Measurements from ENCODE around the gene FBXO42. TPM values are rescaled to one million over a fixed set of nuclear protein-coding genes. Genes with fewer than 3 reads are reported as not detected.

Gene FBXO42
- total and polyA plus RNA-seq, 7 experiments from 2014 or later: 17.9 to 26.7 (median 24.6) TPM

DNA sequence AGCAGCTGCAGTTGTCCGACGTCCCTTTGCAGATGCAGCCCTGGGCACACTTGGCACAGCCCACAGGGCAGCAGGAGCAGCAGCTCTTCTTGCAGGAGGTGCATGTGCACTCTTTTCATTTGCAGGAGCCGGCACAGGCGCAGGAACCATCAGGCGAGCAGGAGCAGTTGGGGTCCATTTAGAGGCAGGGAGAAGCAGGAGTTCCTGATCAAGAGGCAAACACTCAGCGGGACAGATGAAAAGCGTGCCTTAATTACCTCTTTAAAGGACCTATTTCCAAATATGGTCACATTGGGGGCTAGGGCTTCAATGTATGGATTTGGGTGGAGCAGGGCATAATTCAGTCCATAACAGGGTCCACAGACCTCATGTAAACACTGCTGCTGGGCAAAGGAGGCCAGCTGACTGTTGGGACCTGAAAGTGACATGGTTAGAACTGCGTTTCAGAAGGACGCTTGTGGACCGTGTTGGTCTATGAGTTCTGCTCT is 111.0 kb downstream of the FBXO42 start:
- ChIA-PET CTCF (interaction anchor here (0.5 to 0.7 kb wide), 2 partner anchors 93 to 319 kb away, joined by 3 to 4 read pairs; no protein-coding TSS in a partner anchor), POLR2A (interaction anchor here (0.6 kb wide), 1 partner anchor 95 kb away, joined by 4 read pairs; no protein-coding TSS in a partner anchor)
- no peak overlapping the region for H3K27ac ChIP-seq (ENCODE audit: low read depth, low read length)
- no peaks in the 10 kb centered on the region for H3K9me3 ChIP-seq (ENCODE audit: control insufficient read depth in 2 of 3, low read length in 3 of 3)
- DNase-seq (no peak), ATAC-seq (no peak)
- Mint-ChIP-seq H3K9me3 (peaks cover 0 to under 1% (median 0%) of the 10 kb centered on the region in 11 donors), H3K4me3 (no peak overlapping the region), H3K27ac (peak overlapping the region in 1 of 9 donors; percentile 8), H3K27me3 (no peaks in the 10 kb centered on the region), H3K4me1 (peaks cover 0 to 24% (median 19%) of the 10 kb centered on the region in 7 donors), H3K36me3 (no peaks in the 10 kb centered on the region)
- no peaks in the 10 kb centered on the region for H3K36me3 ChIP-seq (ENCODE audit: control insufficient read depth in 2 of 3, insufficient read depth in 3 of 3, low read length in 3 of 3)
- no peak overlapping the region for H3K4me3 ChIP-seq (ENCODE audit: low read length)
- H3K4me1 ChIP-seq (ENCODE audit: control insufficient read depth in 2 of 2, insufficient read depth in 2 of 2, low read length in 2 of 2): peaks cover 11 to 20% of the 10 kb centered on the region in 2 donors
- no peaks in the 10 kb centered on the region for H3K27me3 ChIP-seq (ENCODE audit: control insufficient read depth in 2 of 2, insufficient read depth in 2 of 2, low read length in 2 of 2)
- intact Hi-C loops (cut with micrococcal nuclease): loop anchor here in 1 of 2 donors (5.0 kb wide), 1 partner anchor 234 kb away; no protein-coding TSS in a partner anchor

DNA sequence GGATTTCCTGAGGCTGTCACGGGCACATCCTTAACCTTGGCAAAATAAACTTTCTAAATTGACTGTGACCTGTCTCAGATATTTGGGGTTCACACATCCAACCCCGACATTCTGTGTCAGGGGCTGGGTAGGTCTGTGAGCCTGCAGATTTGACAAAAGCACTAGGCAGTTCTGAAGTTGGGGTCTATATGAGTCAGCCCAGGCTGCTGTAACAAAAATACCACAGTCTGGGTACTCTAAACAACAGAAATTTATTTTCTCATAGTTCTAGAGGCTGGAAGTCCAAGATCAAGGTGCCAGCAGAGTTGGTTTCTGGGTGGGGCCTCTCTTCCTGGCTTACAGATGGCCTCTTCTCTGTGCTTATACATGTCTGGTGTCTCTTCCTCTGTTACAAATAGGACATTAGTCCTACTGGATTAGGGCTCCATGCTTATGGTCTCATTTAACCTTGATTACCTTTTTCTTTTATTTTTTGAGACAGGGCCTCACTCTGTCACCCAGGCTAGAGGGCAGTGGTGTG is 112.2 kb downstream of the FBXO42 start:
- peaks cover 15 to 24% of the 10 kb centered on the region in 2 donors for H3K4me1 ChIP-seq (ENCODE audit: control insufficient read depth in 2 of 2, insufficient read depth in 2 of 2, low read length in 2 of 2)
- DNase-seq: no peak
- H3K27me3 ChIP-seq (ENCODE audit: control insufficient read depth in 2 of 2, insufficient read depth in 2 of 2, low read length in 2 of 2): no peaks in the 10 kb centered on the region
- H3K9me3 ChIP-seq (ENCODE audit: control insufficient read depth in 2 of 3, low read length in 3 of 3): no peaks in the 10 kb centered on the region
- no peak for ATAC-seq
- Mint-ChIP-seq H3K27ac (peak overlapping the region in 1 of 9 donors; percentile 28), H3K27me3 (no peaks in the 10 kb centered on the region), H3K9me3 (peaks cover 0 to 2% (median 0%) of the 10 kb centered on the region in 11 donors), H3K36me3 (no peaks in the 10 kb centered on the region), H3K4me3 (no peak overlapping the region), H3K4me1 (peaks cover 0 to 32% (median 28%) of the 10 kb centered on the region in 7 donors)
- ChIA-PET POLR2A (interaction anchor here (1.0 kb wide), 1 partner anchor 112 kb away, joined by 3 read pairs; the partner anchor contains the start of gene FBXO42), CTCF (interaction anchor here (0.6 to 1.4 kb wide), 2 partner anchors 161 to 281 kb away, joined by 3 read pairs; no protein-coding TSS in a partner anchor)
- no peaks in the 10 kb centered on the region for H3K36me3 ChIP-seq (ENCODE audit: control insufficient read depth in 2 of 3, insufficient read depth in 3 of 3, low read length in 3 of 3)
- no peak overlapping the region for H3K4me3 ChIP-seq (ENCODE audit: low read length)
- intact Hi-C loops (cut with micrococcal nuclease): loop anchor here (5.0 kb wide), 3 partner anchors 112 to 257 kb away; partner anchors contain the start of gene FBXO42 (in 1 of the 2)
- no peak overlapping the region for H3K27ac ChIP-seq (ENCODE audit: low read depth, low read length)

DNA sequence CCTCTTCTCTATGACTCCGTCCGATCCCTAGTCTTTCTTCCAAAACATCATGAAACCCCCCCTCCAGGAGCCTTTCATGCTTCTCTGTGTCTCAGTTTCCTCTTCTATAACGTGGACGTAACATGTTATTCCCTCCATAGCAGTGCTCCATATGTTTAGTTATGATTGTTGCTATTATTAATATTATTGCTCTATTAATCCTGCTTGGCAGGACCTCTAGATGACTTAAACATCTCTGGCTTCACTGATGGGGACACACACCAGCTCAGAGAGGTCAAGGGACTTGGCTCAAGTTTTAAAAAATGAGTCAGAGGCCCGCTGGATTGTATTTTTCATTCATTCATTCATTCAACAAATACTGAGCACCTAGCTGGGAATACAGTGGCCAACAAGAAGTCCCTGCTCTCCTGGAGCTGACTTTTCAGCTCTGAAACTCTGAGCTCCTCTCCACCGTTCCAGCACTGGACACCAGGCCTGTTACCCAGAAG is 114.9 kb downstream of the FBXO42 start:
- H3K9me3 ChIP-seq (ENCODE audit: control insufficient read depth in 2 of 3, low read length in 3 of 3): no peaks in the 10 kb centered on the region
- DNase-seq (no peak), ATAC-seq (no peak)
- POLR2A ChIA-PET: interaction anchor here (0.5 to 1.9 kb wide), 8 partner anchors 11 to 167 kb away, joined by 3 to 7 read pairs (median 3); partner anchors contain the start of gene FBXO42
- H3K27ac ChIP-seq (ENCODE audit: low read depth, low read length): peak overlapping the region; percentile 78
- peaks cover 0 to 7% (median 0%) of the 10 kb centered on the region in 3 experiments for H3K36me3 ChIP-seq (ENCODE audit: control insufficient read depth in 2 of 3, insufficient read depth in 3 of 3, low read length in 3 of 3)
- H3K36me3 Mint-ChIP-seq: peaks cover 0 to 10% (median 0%) of the 10 kb centered on the region in 5 donors
- peak overlapping the region; percentile 91 to 97 (median 95) for H3K27ac Mint-ChIP-seq
- intact Hi-C loops (cut with micrococcal nuclease): loop anchor here (1.0 to 5.0 kb wide), 7 partner anchors 20 to 711 kb away; partner anchors contain the start of genes SZRD1 (in 2 of the 2), DNAJC16 (in 1 of the 2), FBXO42 (in 1 of the 2) and NECAP2 (in 1 of the 2)
- peak overlapping the region; percentile 94 for H3K4me3 ChIP-seq (ENCODE audit: low read length)
- H3K4me3 Mint-ChIP-seq: peak overlapping the region; percentile 85 to 95 (median 92)
- H3K4me1 ChIP-seq (ENCODE audit: control insufficient read depth in 2 of 2, insufficient read depth in 2 of 2, low read length in 2 of 2): peaks cover 15 to 19% of the 10 kb centered on the region in 2 donors
- CTCF ChIA-PET: interaction anchor here (0.6 to 1.0 kb wide), 3 partner anchors 51 to 209 kb away, joined by 3 to 4 read pairs (median 3); no protein-coding TSS in a partner anchor
- H3K27me3 Mint-ChIP-seq: no peaks in the 10 kb centered on the region
- peaks cover 0 to 2% (median 0%) of the 10 kb centered on the region in 11 donors for H3K9me3 Mint-ChIP-seq
- H3K4me1 Mint-ChIP-seq: peaks cover 0 to 28% (median 23%) of the 10 kb centered on the region in 7 donors
- no peaks in the 10 kb centered on the region for H3K27me3 ChIP-seq (ENCODE audit: control insufficient read depth in 2 of 2, insufficient read depth in 2 of 2, low read length in 2 of 2)

GRCh38 chr1:16236511-16237342 is 115.6 kb downstream of the FBXO42 start, which contains the start of gene CPLANE2:
Gene CPLANE2 (minus strand): TSS chr1:16237183. CDS start chr1:16236742, 441 bp downstream.
- H3K4me3 ChIP-seq (ENCODE audit: low read length): peak within 1 kb of the TSS; percentile 94
- intact Hi-C loops (cut with micrococcal nuclease): loop anchor here (1.0 to 5.0 kb wide), 8 partner anchors 8 to 710 kb away; partner anchors contain the start of genes SZRD1 (in 2 of the 2), DNAJC16 (in 1 of the 2), FBXO42 (in 1 of the 2) and NECAP2 (in 1 of the 2)
- H3K27ac ChIP-seq (ENCODE audit: low read depth, low read length): peak within 1 kb of the TSS; percentile 78
- H3K9me3 Mint-ChIP-seq: peaks cover 0 to 2% (median 0%) of the 10 kb centered on the region in 11 donors
- H3K4me1 Mint-ChIP-seq: peaks cover 0 to 28% (median 23%) of the 10 kb centered on the region in 7 donors
- ATAC-seq (peak; percentile 89), DNase-seq (peak; percentile 91 to 99 (median 94))
- no peaks in the 10 kb centered on the region for H3K27me3 Mint-ChIP-seq
- peak within 1 kb of the TSS; percentile 91 to 97 (median 95) for H3K27ac Mint-ChIP-seq
- peaks cover 15 to 19% of the 10 kb centered on the region in 2 donors for H3K4me1 ChIP-seq (ENCODE audit: control insufficient read depth in 2 of 2, insufficient read depth in 2 of 2, low read length in 2 of 2)
- H3K27me3 ChIP-seq (ENCODE audit: control insufficient read depth in 2 of 2, insufficient read depth in 2 of 2, low read length in 2 of 2): no peaks in the 10 kb centered on the region
- H3K36me3 ChIP-seq (ENCODE audit: control insufficient read depth in 2 of 3, insufficient read depth in 3 of 3, low read length in 3 of 3): peaks cover 0 to 13% (median 0%) of the 10 kb centered on the region in 3 experiments
- peaks cover 0 to 12% (median 0%) of the 10 kb centered on the region in 5 donors for H3K36me3 Mint-ChIP-seq
- ChIA-PET CTCF (interaction anchor here (0.6 to 1.0 kb wide), 3 partner anchors 31 to 613 kb away, joined by 3 to 4 read pairs (median 3); no protein-coding TSS in a partner anchor), POLR2A (interaction anchor here (0.5 to 1.9 kb wide), 9 partner anchors 12 to 166 kb away, joined by 3 to 7 read pairs (median 3); partner anchors contain the start of gene FBXO42)
- H3K9me3 ChIP-seq (ENCODE audit: control insufficient read depth in 2 of 3, low read length in 3 of 3): no peaks in the 10 kb centered on the region
- peak within 1 kb of the TSS; percentile 85 to 95 (median 92) for H3K4me3 Mint-ChIP-seq

DNA sequence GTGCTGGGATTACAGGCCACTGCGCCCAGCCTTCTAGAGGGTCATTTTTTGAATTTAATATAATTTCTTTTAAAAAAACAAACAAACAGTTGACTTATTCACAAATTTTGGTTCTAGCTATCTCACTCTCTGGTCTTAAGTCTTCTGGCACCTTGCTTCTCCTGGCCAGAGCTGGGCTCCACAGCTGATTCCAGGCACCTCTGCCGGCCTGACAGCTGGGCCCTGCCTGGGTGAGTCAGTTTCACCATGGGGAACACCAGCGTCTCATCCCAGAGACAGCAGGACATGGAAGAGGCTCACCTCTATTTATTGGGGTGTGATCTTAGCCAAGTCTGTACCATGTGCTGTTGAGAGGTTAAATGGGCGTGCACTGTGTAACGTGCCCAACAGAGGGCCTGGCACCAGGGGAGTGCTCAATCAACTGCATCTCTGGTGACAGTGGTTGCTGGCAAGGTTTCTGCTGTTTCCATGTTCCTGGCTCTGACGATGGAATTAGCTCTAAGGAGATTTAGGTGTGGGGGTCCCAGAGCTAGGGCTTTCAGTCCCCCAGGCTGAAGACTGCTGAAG is 116.3 kb downstream of the FBXO42 start:
- Histone ChIP-seq H3K4me3 (ENCODE audit: low read length) (peak overlapping the region; percentile 94), H3K9me3 (ENCODE audit: control insufficient read depth in 2 of 3, low read length in 3 of 3) (no peaks in the 10 kb centered on the region), H3K27me3 (ENCODE audit: control insufficient read depth in 2 of 2, insufficient read depth in 2 of 2, low read length in 2 of 2) (no peaks in the 10 kb centered on the region), H3K27ac (ENCODE audit: low read depth, low read length) (peak overlapping the region; percentile 78), H3K4me1 (ENCODE audit: control insufficient read depth in 2 of 2, insufficient read depth in 2 of 2, low read length in 2 of 2) (peaks cover 15 to 19% of the 10 kb centered on the region in 2 donors), H3K36me3 (ENCODE audit: control insufficient read depth in 2 of 3, insufficient read depth in 3 of 3, low read length in 3 of 3) (peaks cover 0 to 14% (median 0%) of the 10 kb centered on the region in 3 experiments)
- Mint-ChIP-seq H3K9me3 (peaks cover 0 to 2% (median 0%) of the 10 kb centered on the region in 11 donors), H3K36me3 (peaks cover 0 to 12% (median 0%) of the 10 kb centered on the region in 5 donors), H3K4me1 (peaks cover 0 to 28% (median 23%) of the 10 kb centered on the region in 7 donors), H3K27ac (peak overlapping the region; percentile 91 to 97 (median 95)), H3K4me3 (peak overlapping the region; percentile 85 to 95 (median 92)), H3K27me3 (no peaks in the 10 kb centered on the region)
- POLR2A ChIA-PET: interaction anchor here (0.6 to 1.9 kb wide), 3 partner anchors 19 to 30 kb away, joined by 3 to 7 read pairs (median 7); no protein-coding TSS in a partner anchor
- DNase-seq (peak in 7 of 9 donors; percentile 59 to 72 (median 63)), ATAC-seq (peak; percentile 84)
- CTCF ChIA-PET: interaction anchor here (0.6 to 1.0 kb wide), 4 partner anchors 8 to 612 kb away, joined by 3 to 4 read pairs (median 4); no protein-coding TSS in a partner anchor
- intact Hi-C loops (cut with micrococcal nuclease): loop anchor here (1.0 to 5.0 kb wide), 6 partner anchors 8 to 709 kb away; partner anchors contain the start of genes DNAJC16 (in 1 of the 2), FBXO42 (in 1 of the 2) and NECAP2 (in 1 of the 2)

Measured in naive thymus-derived CD4-positive, alpha-beta T cell (primary cell).